COR-L47 (cell line): ENCODE results near the gene TSPAN15.

Source experiments
- DNase-seq: peaks from one replicate; lab custom pipeline; 2025; lab: John Stamatoyannopoulos, UW

Gene TSPAN15

GRCh38 chr10:69466158-69466490 lies 14.9 kb downstream of the TSPAN15 start:
- no peak for DNase-seq

DNA sequence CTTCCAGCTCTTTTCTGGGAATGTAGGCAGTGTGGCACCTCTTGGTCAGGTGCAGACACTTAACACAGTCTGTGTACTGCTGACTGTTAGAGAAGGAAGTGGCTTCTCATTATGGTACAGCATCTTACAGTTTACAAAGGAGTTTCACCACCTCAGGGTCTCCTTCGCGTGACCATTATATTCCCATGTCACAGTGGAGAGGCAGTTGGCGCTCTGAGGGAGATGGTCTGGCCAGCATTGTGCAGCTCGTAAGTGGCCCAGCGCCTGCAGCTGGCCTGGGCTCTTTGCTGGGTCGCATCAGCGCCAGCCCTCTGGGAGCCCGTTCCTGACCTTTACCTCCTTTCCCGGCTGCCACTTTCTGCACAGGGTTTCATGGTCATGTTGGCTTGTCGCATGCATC lies 15.4 kb downstream of the TSPAN15 start:
- no peak for DNase-seq

DNA sequence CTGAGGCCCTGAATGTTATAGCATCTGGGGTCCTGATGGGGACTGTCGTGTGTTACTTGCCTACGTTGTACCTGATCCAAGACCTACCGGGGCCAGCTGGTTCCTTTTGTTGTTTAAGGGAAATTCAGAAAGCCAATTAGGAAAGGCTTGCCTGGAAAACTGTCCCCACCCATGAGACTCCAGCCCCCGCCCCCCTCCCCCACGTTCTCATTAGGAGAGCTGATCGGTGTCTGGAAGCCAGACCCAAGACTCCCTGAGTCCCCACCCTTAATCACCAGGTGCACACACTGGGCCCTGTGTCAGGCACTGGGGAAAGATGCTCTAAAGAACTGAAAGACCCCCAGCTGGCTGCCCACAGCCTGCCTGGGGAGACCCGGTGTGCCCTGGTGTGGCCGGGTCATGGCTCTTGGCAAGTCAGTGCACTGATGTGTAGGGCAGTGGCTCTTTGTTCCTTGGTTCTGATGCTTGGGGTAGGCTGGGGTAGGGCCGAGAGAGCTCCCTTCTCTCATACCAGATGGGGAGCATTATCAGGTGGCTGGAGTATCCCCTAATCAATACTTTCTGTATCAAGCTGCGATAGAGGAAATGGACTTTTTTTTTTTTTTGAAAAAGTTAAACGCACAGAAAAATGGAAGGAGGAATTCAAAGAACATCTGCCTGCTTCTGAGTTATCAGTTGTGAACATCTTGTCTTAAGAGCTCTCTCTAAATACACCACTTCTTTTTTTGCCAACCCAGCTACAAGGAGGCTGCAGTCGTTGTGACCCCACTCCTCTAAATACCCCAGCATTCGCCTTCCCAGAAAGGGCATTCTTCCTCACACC lies 16.9 kb downstream of the TSPAN15 start:
- DNase-seq: no peak

- no peak for DNase-seq
Observed at GRCh38 chr10:69468751-69469089, 17.5 kb downstream of the TSPAN15 start.

DNA sequence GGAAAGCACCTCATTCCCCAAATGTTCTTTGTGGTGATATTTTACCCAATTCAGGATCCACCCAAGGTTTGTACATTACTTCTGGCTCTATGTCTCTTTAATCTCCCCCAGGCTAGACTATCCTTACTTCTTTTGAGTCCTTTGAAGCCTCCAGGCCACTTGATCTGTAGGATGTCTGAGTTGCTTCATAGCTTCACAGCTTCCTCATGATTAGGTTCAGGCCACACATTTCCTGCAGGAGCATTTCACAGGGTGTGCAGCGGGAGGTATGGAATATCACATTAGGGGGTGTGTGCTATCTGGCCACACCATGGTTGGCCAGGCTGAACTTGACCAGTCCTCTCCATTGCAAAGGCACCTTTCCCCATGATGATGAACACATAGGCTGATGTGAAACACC lies 18.7 kb downstream of the TSPAN15 start:
- no peak for DNase-seq

DNA sequence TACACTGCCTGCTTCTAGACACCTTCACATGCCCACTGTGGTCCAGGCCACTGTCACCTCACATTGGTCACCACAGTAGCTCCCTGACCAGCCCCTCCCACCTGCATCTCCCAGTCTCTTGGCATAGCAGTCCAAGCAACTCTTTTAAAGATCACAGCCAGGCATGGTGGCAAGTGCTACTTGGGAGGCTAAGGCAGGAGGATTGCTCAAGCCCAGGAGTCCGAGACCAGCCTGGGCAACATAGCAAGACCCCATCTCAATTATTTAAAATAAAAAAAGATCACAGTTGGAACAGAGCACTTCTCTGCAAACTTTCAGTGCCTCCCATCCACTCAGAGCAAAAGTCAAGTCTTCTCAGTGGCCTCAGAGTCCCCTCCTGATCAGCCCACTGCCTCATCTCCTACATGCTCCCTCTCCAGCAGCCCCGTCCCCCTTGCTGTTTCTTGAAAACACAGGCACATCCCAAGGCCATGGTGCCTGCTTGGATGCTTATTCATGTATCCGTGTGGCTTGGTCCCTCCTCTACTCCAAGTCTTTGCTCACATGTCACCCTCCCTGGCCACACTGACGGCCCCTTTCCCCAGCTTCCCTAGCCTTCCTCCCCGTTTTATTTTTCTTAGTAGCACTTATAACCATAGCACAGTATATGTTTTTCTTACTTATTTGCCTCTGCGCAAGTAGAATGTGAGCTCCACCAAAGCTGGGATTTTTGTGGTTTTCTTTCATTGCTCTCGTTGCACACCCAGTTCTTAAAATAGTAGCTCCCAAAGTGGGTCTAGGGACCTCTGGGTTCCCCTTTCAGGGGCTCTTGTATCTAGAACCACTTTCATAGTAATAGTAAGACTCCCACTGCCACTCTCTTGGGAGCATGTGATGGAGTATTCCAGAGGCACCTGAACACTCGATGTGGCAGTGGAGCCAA lies 19.5 kb downstream of the TSPAN15 start:
- no peak for DNase-seq

GRCh38 chr10:69472142-69472541 lies 20.9 kb downstream of the TSPAN15 start:
- DNase-seq: no peak

- no peak for DNase-seq
Observed at GRCh38 chr10:69472544-69472943, 21.3 kb downstream of the TSPAN15 start.

DNA sequence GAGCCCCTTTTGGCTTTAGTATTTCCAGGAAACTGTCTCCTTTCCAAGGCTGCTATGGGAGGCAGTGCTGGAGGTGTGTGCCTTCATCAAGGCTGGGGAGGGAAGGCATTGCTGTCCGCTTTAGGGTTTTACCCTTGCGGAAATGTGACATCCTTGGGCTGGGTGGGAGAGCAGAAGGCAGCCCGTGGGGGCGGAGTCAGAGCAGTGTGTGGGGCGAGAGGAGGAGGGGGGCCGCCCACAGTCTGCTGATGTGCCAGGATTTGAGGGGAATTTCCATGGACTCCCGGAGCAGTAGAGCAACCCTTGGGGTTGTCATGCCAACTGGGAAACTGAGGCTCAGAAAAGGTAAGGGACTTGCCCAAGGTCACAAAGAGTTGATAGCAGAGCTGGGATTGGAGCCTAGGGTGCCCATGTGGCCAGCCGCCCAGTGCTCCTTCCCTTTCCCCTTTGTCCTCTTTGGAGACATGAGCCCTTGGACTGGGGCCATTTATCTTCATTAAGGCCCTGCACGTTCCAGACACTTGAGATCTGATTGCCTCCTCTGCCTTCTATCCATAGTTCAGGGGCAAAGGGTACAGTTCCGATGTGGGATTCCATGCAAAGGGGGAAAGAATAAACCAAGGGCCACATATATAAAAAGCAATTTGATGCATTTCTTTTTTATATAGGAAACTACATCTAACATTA lies 22.2 kb downstream of the TSPAN15 start:
- DNase-seq: no peak

DNA sequence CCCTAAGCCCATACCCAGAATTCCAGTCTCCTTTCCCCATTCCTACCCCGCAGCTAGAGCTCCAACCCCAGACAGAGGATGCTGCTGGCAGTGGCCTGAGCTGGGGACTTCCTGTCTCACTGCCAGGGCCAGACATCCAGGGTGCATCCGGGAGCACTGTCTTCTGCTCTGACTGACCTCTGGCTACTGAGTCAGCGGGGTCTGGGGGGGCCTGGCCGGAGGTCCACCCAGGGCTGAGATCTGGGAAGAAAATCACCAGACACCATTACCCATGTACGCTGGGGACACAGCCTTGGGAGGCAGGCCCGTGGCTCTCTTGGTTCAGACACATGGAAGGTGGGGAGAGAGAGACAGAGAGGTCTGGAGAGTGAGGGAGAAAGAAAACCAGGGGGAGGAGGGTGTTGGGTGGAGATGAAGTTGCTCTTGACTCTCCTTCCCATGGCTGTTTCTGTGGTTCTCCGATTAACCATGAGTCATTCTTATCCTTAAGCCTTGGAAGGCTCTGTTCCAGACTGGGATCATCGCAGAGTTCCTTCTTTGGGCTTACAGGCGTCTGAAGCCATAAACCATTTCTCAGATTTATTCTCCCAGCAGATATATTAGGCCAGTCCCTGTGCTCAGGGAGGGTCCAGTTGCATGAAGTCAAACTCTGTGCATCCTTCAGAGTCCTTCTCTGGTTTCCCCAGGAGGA lies 23.6 kb downstream of the TSPAN15 start:
- DNase-seq: no peak

- DNase-seq: no peak
Observed at GRCh38 chr10:69475433-69475830, 24.2 kb downstream of the TSPAN15 start.

- no peak for DNase-seq
Observed at GRCh38 chr10:69477968-69478597, 26.8 kb downstream of the TSPAN15 start.

DNA sequence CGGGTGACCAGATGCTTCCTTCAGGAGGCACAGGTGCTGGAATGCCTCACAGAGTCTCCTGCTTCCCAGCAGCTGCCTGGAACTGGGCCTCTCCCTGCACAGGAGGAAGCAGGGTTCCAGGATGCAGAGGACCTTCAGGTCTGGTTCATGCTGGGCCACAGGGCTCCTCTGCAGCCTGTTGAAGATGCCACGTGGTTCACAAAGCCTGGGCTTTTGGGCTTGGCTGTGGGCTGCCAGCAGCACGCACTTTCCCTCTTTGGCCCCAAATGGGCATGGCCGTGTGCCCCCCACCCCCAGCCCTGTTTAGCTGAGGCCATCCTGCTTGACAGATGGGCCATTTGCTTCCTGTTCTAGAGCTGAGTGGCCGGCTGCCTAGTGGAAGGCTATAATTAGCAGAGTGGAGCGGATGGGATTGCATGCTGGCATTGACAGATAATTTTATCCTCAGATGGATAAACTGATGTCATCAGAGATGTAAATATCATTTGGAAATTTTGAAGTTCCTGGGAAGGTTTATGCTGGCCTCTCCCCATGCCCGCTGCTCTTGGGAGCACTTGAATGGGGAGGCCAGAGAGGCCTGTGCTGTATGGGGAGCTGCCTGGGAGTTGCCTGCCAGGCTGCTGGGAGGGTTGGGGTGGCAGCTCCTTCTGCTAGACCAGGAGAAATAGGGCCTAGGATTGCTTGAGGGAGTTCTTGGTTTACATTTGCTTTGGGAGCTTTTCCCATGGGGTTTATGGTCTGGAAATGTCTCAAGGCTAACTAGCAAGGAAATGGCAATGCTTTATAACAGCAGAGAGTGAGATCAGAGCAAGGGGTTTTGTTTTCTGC lies 28.2 kb downstream of the TSPAN15 start:
- peak; percentile 9 for DNase-seq

DNA sequence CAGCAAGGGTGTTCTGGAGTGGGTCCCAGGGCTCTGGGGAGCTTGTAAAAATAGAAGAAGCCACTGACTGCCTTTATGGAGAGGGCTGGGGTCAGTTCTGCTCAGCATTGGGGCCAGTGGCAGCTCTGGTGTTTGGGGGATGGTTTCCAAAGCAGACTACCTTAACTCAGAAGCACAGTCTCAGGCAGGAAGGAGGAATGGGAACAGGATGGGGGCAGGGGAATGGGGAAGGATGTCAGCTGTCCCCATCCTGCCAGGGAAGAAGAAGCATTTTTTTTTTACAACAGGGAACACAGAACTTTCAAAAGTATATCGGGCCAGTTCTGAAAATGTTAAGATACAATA lies 28.8 kb downstream of the TSPAN15 start:
- no peak for DNase-seq

DNA sequence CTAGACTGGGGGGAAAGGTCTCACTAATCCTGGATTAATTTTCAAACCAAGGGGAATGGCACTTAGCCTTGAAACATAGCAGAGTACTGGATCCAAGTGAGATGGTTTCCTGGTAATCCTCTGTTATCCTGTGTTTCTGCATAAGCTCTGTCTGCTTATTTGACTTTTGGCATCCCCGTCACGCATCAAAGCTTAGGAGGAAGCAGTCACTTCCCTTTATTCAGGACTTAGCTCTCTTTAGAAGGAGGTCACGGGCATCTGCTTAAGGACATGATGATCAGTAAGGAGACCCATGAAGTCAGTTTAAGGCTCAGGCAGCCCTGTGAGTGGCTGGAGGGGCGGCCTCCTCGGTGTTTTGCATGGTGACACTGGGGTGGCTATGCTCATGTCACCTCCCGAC lies 30.0 kb downstream of the TSPAN15 start:
- DNase-seq: no peak

- no peak for DNase-seq
Observed at GRCh38 chr10:69481811-69482524, 30.7 kb downstream of the TSPAN15 start.

DNA sequence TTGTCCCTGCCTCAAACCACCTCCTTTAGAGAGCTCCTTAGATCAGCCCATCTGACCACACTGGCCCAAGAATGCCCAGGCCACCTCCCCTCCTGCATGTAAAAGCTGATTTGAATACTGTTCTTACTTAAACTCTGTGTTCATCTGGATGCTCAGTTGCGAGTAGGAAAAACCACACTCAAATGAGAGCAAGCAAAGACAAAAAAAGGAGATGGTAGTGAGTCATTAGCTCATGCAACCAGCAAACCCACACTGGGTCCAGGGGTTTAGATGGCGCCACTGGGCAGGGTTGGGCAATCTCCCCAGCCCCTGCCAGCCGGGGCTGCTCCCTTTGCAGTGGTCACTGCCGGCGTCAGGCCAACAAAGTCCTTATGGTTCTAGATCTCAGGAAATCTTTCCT lies 32.7 kb downstream of the TSPAN15 start:
- DNase-seq: no peak

- DNase-seq: no peak
Observed at GRCh38 chr10:69484736-69485135, 33.5 kb downstream of the TSPAN15 start.

GRCh38 chr10:69486922-69487730 lies 35.9 kb downstream of the TSPAN15 start:
- no peak for DNase-seq
